Neural cell (in vitro differentiated cells): ENCODE results near the gene ACAD10.

Experiments
- CTCF ChIP-seq: fragments of 450-650 bp; IDR thresholded peaks from 2 replicates; pipeline ENCODE4 v1.5.1; 2014; ENCODE audit warnings: antibody characterized with exemption, mild to moderate bottlenecking, moderate library complexity; ENCODE audit not compliant: poor library complexity, severe bottlenecking
- EZH2 ChIP-seq: fragments of 200-600, 300-800 bp; shearing (Covaris generic), sonication (generic); IDR thresholded peaks from 2 replicates; pipeline ENCODE4 v1.6.1; 2014; ENCODE audit warnings: antibody characterized with exemption, low read length, borderline replicate concordance, mild to moderate bottlenecking; ENCODE audit not compliant: insufficient read depth, poor library complexity, severe bottlenecking
- MXI1 ChIP-seq: fragments of 450-650 bp; conservative IDR thresholded peaks from 2 replicates; pipeline ENCODE4 v1.6.1; 2014; ENCODE audit warnings: antibody characterized with exemption, mild to moderate bottlenecking; ENCODE audit not compliant: poor library complexity, severe bottlenecking
- POLR2AphosphoS5 ChIP-seq: IDR thresholded peaks from 2 replicates; pipeline ENCODE4 v1.6.1; 2012

GRCh38 chr12:111733340-111733915 is 47.6 kb downstream of the ACAD10 start:
- TF ChIP-seq EZH2 (no peak), POLR2AphosphoS5 (no peak), CTCF (no peak), MXI1 (no peak)
